Panc1 (cell line): ENCODE measurements around the gene NUB1.

ENCODE experiments used
- POLR2AphosphoS5 ChIP-seq: IDR thresholded peaks from 2 replicates; pipeline ENCODE4 v1.6.1; 2012; ENCODE audit warnings: mild to moderate bottlenecking, low read depth, low read length, moderate library complexity
- TF ChIP-seq, protein P1 (sequence below): fragments of 450-650 bp; IDR thresholded peaks from 2 replicates; pipeline ENCODE4 v1.5.1; 2017; ENCODE audit warnings: mild to moderate bottlenecking
- TF ChIP-seq, protein P2 (sequence below), 2 experiments: IDR thresholded peaks; 2 replicates each; pipeline ENCODE4 v1.6.1; 2011 to 2012; ENCODE audit warnings: low read depth in 2 of 2, control low read depth in 1 of 2, low read length in 1 of 2, mild to moderate bottlenecking in 1 of 2, moderate library complexity in 1 of 2; ENCODE audit not compliant: insufficient read depth in 1 of 2

DNA sequence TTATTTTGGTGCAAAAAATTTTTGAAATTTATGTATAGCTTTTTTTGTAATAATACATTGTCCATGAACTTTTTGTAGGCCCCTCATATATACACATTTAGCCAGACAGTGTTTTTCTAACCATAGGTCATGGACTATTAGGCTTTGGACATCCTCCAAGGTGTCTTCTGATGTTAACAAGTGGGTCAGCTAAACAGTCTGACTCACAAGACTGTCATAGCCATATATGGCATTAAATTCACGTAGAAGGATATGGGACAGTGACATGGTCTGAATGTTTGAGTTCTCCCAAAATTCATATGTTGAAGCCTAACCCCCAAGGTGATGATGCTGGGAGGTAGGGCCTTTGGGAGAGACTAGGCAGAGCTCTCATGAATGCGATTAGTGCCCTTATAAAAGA, 14.0 kb upstream of the NUB1 start:
- TF ChIP-seq, protein P1, sequence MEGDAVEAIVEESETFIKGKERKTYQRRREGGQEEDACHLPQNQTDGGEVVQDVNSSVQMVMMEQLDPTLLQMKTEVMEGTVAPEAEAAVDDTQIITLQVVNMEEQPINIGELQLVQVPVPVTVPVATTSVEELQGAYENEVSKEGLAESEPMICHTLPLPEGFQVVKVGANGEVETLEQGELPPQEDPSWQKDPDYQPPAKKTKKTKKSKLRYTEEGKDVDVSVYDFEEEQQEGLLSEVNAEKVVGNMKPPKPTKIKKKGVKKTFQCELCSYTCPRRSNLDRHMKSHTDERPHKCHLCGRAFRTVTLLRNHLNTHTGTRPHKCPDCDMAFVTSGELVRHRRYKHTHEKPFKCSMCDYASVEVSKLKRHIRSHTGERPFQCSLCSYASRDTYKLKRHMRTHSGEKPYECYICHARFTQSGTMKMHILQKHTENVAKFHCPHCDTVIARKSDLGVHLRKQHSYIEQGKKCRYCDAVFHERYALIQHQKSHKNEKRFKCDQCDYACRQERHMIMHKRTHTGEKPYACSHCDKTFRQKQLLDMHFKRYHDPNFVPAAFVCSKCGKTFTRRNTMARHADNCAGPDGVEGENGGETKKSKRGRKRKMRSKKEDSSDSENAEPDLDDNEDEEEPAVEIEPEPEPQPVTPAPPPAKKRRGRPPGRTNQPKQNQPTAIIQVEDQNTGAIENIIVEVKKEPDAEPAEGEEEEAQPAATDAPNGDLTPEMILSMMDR = no peak
- TF ChIP-seq, protein P2, sequence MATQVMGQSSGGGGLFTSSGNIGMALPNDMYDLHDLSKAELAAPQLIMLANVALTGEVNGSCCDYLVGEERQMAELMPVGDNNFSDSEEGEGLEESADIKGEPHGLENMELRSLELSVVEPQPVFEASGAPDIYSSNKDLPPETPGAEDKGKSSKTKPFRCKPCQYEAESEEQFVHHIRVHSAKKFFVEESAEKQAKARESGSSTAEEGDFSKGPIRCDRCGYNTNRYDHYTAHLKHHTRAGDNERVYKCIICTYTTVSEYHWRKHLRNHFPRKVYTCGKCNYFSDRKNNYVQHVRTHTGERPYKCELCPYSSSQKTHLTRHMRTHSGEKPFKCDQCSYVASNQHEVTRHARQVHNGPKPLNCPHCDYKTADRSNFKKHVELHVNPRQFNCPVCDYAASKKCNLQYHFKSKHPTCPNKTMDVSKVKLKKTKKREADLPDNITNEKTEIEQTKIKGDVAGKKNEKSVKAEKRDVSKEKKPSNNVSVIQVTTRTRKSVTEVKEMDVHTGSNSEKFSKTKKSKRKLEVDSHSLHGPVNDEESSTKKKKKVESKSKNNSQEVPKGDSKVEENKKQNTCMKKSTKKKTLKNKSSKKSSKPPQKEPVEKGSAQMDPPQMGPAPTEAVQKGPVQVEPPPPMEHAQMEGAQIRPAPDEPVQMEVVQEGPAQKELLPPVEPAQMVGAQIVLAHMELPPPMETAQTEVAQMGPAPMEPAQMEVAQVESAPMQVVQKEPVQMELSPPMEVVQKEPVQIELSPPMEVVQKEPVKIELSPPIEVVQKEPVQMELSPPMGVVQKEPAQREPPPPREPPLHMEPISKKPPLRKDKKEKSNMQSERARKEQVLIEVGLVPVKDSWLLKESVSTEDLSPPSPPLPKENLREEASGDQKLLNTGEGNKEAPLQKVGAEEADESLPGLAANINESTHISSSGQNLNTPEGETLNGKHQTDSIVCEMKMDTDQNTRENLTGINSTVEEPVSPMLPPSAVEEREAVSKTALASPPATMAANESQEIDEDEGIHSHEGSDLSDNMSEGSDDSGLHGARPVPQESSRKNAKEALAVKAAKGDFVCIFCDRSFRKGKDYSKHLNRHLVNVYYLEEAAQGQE (IDR thresholded peaks at IDR 0.05; ENCODE audit: insufficient read depth in 1 of 2, low read depth in 2 of 2, low read length in 1 of 2) = no peak
- TF ChIP-seq POLR2AphosphoS5 = no peak
